Duodenal mucosa (tissue), 2 donors: Measurements from ENCODE around the gene PLA2G4A.

ENCODE experiments used
- H3K27ac ChIP-seq: one replicate; pipeline ENCODE4 v1.7.0; 2013; ENCODE audit warnings: low read depth, low read length
- H3K27me3 ChIP-seq, 2 donors: one replicate each; pipeline ENCODE4 v1.7.0; 2013; ENCODE audit warnings: low read length in 2 of 2, control low read depth in 1 of 2; ENCODE audit not compliant: insufficient read depth in 2 of 2, control insufficient read depth in 1 of 2
- H3K36me3 ChIP-seq, 2 donors: one replicate each; pipeline ENCODE4 v1.7.0; 2013; ENCODE audit warnings: low read length in 2 of 2, control low read depth in 1 of 2; ENCODE audit not compliant: insufficient read depth in 2 of 2, control insufficient read depth in 1 of 2
- H3K4me1 ChIP-seq, 2 donors: one replicate each; pipeline ENCODE4 v1.7.0; 2013; ENCODE audit warnings: low read length in 2 of 2, control low read depth in 1 of 2; ENCODE audit not compliant: insufficient read depth in 2 of 2, control insufficient read depth in 1 of 2
- H3K4me3 ChIP-seq, 2 donors: one replicate each; pipeline ENCODE4 v1.7.0; 2013; ENCODE audit warnings: low read length in 2 of 2, low read depth in 1 of 2
- H3K9ac ChIP-seq, 2 donors: one replicate each; pipeline ENCODE4 v1.7.0; 2013; ENCODE audit warnings: low read length in 2 of 2, low read depth in 1 of 2
- H3K9me3 ChIP-seq, 2 donors: one replicate each; pipeline ENCODE4 v1.7.0; 2013; ENCODE audit warnings: low read length in 2 of 2, control low read depth in 1 of 2; ENCODE audit not compliant: control insufficient read depth in 1 of 2

Gene PLA2G4A

DNA sequence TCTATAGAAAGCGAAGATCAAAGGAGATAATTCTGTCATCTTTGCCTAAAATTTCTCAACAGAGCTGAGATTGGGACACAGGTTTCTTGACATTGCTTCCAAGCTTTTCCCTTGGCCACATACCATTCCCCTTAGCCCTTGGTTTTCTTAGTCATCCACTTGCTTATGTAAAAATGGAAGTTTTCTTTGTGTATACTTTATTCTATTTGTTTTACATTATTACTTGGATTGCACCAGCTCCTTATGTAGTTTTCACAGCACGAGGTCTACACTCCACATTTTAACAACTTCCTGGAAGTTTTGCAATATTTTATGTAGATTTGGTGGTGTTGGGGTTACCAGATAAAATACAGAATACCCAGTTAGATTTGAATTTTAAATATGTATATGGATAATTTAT lies 129.8 kb downstream of the PLA2G4A start:
- Histone ChIP-seq H3K4me1 (no peaks in the 10 kb centered on the region), H3K9ac (no peak overlapping the region), H3K4me3 (no peak overlapping the region), H3K27ac (no peak overlapping the region), H3K9me3 (no peaks in the 10 kb centered on the region), H3K27me3 (no peaks in the 10 kb centered on the region), H3K36me3 (peaks cover 0 to 8% of the 10 kb centered on the region in 2 donors)

DNA sequence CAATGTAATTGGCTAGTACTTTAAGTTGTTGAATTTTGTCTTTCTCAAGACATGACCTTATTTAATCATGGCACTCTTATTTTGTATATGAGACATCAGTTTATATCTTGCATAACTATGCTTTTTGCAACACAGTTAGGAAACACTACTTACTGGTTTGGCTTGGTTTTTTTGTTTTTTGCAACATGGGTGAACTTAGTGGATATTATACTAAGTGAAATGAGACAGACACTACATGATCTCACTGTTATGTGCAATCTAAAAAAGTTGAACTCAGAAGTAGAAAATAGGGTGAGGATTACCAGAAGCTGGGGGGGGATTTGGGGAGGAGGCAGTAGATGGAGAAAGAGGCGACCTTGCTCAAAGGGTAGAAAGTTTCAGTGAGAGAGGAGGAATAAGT lies 132.1 kb downstream of the PLA2G4A start:
- Histone ChIP-seq H3K9me3 (no peaks in the 10 kb centered on the region), H3K27ac (no peak overlapping the region), H3K27me3 (no peaks in the 10 kb centered on the region), H3K4me3 (no peak overlapping the region), H3K36me3 (peaks cover 3% of the 10 kb centered on the region in 2 donors), H3K4me1 (no peaks in the 10 kb centered on the region), H3K9ac (no peak overlapping the region)

DNA sequence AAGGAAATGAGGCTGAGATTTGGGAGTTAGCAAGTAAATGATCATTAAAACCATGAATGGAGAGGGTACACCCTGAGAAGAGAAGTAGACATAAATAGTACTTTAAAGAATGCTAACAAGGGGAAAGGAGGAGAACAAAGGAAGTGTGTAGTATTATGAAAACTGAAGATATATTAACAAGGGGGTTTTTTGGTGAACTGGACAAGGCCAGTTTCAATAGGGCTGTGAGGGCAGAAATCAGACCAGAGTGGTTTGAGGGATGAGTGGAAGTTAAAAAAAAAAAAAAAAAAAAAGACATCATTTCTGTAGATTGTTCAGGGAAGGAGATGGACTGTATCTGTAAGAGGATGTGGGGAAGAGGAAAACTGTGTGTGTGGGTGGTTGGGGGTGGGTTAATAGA lies 137.1 kb downstream of the PLA2G4A start:
- H3K4me1 ChIP-seq, result no peaks in the 10 kb centered on the region
- H3K9ac ChIP-seq, result no peak overlapping the region
- H3K27ac ChIP-seq, result no peak overlapping the region
- H3K9me3 ChIP-seq, result no peaks in the 10 kb centered on the region
- peaks cover 0 to 3% of the 10 kb centered on the region in 2 donors for H3K36me3 ChIP-seq
- no peaks in the 10 kb centered on the region for H3K27me3 ChIP-seq
- H3K4me3 ChIP-seq, result no peak overlapping the region

DNA sequence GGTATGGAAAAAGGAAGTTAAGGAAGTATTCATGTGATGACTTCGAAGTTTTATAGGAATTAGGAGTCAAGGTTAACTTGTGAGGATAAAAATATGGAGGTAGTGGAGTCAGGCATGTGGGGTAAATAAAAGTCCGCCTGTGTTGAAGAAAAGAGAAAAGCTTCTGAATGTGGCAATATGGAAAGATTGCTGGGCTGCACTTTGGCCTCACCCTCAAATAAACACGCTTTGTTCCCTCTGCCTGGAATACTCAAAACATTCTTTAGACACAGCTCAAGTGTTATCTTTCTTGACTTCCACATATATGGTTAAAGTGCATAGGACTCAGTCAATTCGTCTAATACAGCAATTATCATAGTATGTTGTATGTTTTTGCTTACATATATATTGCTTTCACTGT lies 137.7 kb downstream of the PLA2G4A start:
- Histone ChIP-seq H3K9me3 (no peaks in the 10 kb centered on the region), H3K27me3 (no peaks in the 10 kb centered on the region), H3K27ac (no peak overlapping the region), H3K36me3 (peaks cover 0 to 3% of the 10 kb centered on the region in 2 donors), H3K9ac (no peak overlapping the region), H3K4me3 (no peak overlapping the region), H3K4me1 (no peaks in the 10 kb centered on the region)

DNA sequence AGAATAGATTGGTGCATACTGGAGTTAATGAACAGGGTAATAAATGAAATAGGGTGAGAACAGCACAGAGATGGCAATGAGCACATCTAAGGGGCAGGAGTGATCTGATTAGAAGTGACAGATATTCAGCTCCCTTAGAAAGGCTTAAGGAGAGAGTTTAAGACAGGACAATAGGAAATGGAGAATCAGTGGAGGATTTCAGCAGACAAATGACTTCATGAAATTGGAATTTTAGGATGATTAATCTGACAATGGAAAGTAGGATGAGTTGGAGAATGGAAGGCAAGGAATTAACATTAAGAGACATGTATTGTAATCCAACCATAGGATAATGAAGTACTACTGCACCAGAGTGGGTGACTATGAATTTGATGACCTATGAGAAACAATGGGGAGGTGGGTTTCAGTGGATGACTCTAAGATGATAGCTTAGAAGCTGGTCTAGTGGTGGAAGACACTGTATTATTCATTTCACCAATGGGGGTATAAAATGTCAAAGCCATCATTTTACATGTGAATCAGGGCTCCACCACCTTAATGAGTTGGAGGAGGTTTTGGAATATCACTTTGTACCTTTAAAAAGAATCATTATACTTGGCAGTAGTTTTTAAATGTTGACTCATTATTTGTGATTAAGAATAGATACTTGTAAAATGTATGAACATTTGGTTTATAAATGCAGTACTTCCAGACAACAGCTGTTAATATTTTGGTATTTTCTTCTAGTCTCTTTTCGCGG lies 139.1 kb downstream of the PLA2G4A start:
- Histone ChIP-seq H3K9ac (no peak overlapping the region), H3K27ac (no peak overlapping the region), H3K27me3 (no peaks in the 10 kb centered on the region), H3K36me3 (peaks cover 0 to 3% of the 10 kb centered on the region in 2 donors), H3K4me3 (no peak overlapping the region), H3K4me1 (no peaks in the 10 kb centered on the region), H3K9me3 (no peaks in the 10 kb centered on the region)

DNA sequence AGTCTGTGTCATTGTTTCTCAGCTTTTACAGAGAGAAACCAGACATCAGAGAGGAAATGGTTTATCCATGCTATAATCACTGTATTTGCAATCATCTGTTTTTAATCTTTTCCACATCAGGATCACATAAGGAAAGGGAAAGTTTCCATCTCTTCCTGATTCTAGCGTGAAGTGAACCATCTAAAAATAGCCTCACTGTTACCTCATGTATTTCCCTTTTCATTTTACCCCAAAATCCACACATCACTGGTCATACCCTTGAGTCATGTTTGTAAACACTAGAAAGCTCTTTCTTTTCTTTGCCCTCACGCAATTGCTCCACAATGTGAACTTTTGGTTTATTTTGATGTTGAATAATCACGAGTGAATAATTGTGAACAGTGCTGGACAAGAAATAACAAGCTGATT lies 146.0 kb downstream of the PLA2G4A start:
- no peaks in the 10 kb centered on the region for H3K36me3 ChIP-seq
- no peaks in the 10 kb centered on the region for H3K9me3 ChIP-seq
- H3K27ac ChIP-seq, result no peak overlapping the region
- no peaks in the 10 kb centered on the region for H3K27me3 ChIP-seq
- no peaks in the 10 kb centered on the region for H3K4me1 ChIP-seq
- no peak overlapping the region for H3K4me3 ChIP-seq
- no peak overlapping the region for H3K9ac ChIP-seq

DNA sequence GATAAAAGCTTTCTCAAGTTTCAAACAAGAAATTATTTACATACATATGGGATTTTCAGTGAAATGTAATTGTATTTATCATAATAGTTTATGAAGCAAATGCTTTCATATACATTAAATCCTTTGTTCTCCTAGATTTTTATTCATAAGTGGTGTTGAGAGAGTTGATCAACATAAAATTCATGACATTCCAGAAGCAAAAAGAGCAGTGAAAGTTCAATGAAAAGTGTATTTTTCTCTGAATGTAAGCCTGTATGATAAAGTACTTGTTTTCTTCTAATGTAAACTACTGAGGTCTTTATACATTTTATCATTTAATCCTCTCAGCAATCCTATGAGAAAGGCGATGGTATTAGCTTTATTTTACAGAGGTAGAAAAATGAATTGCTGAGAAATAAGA lies 146.5 kb downstream of the PLA2G4A start:
- Histone ChIP-seq H3K9me3 (no peaks in the 10 kb centered on the region), H3K36me3 (no peaks in the 10 kb centered on the region), H3K27me3 (no peaks in the 10 kb centered on the region), H3K4me1 (no peaks in the 10 kb centered on the region), H3K9ac (no peak overlapping the region), H3K4me3 (no peak overlapping the region), H3K27ac (no peak overlapping the region)

DNA sequence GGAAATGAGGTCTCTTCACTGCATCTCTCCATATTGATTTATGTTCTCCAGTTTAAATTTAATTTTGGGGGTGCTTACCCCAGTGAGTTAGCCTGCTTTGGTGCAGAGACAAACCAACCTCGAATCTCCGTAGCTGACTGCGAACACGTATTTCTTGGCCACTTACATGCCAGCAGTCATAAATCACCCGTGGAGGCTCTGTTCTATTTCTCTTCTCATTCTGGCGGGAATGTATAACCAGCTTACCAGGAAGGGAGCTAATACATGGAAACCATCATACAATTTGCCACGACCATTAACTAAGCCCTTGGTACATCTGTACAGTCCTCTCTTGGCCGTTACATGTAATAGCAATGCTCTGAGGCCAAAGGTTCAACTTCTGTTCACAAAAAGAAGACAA lies 148.0 kb downstream of the PLA2G4A start:
- Histone ChIP-seq H3K4me1 (no peaks in the 10 kb centered on the region), H3K36me3 (no peaks in the 10 kb centered on the region), H3K9ac (no peak overlapping the region), H3K9me3 (no peaks in the 10 kb centered on the region), H3K27me3 (no peaks in the 10 kb centered on the region), H3K27ac (no peak overlapping the region), H3K4me3 (no peak overlapping the region)

DNA sequence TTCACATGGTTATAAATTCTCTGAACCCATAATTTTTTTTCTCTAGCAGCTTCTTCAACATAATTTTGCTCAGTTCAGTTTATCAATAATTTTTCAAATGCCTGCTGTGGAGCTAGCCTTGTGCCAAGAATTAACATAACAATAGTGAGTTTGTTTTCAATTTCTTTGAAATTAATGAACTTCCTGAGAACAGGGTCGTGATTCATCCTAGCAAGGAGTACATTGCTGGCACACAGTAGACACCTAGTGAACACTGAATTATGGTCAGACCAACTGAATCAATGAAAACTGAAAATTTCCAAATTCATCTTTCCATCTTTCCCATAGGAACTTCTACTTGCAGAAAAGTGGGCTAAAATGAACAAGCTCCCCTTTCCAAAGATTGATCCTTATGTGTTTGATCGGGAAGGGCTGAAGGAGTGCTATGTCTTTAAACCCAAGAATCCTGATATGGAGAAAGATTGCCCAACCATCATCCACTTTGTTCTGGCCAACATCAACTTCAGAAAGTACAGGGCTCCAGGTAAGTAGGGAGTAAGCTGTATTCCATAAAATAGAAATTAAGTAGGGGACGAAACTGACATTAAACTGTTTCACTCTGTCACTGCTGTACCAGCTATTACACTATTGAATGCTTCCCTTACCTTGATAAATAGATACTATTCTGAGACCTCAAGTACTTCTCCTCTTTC lies 148.7 kb downstream of the PLA2G4A start:
- H3K27me3 ChIP-seq, result no peaks in the 10 kb centered on the region
- H3K9me3 ChIP-seq, result no peaks in the 10 kb centered on the region
- H3K4me1 ChIP-seq, result peaks cover 0 to 7% of the 10 kb centered on the region in 2 donors
- no peaks in the 10 kb centered on the region for H3K36me3 ChIP-seq
- no peak overlapping the region for H3K9ac ChIP-seq
- no peak overlapping the region for H3K4me3 ChIP-seq
- H3K27ac ChIP-seq, result no peak overlapping the region

DNA sequence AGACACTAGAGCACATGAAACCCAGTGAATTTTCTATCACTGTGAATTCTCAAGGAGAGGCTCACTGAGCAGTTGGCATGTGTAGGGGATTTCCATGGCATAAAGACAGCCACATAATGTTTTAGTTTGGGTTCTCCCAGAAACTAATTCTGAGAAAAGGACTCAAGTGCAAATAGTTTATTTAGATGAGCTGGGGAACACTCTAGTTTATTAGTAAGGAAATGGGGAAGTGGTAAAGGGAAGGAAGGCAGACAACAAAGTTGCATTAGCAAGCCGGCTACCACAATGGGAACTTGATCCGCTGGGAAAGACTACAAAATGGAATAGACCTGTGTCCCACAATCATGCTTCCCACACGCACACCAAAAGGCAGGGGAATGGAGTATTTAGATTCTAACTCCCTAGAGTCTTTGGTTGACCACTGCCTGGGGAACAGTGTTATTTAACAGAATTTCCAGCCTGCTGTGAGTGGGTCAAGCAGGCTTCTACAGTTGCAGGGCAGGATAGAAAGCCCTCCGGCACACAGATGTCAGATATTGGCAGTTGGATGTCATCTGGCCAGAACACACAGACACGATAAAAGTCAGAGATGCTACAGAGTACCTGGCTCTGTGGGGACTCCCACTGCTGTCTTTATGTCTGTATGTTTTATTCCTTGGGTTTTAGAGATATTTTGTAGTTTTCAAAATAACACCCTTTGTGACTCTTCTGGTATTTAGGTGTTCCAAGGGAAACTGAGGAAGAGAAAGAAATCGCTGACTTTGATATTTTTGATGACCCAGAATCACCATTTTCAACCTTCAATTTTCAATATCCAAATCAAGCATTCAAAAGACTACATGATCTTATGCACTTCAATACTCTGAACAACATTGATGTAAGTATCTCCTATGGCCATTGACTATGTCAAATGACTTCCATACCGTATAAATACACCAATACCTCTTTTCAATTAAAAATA lies 150.1 kb downstream of the PLA2G4A start:
- no peaks in the 10 kb centered on the region for H3K36me3 ChIP-seq
- H3K4me1 ChIP-seq, result peaks cover 4 to 8% of the 10 kb centered on the region in 2 donors
- H3K4me3 ChIP-seq, result no peak overlapping the region
- H3K9me3 ChIP-seq, result no peaks in the 10 kb centered on the region
- H3K9ac ChIP-seq, result no peak overlapping the region
- no peaks in the 10 kb centered on the region for H3K27me3 ChIP-seq
- H3K27ac ChIP-seq, result no peak overlapping the region
